Measurements from ENCODE around the gene SNTB2. TPM values are rescaled to one million over a fixed set of nuclear protein-coding genes. Genes with fewer than 3 reads are reported as not detected.

The SNTB2 gene
- total and polyA plus RNA-seq, 9 of the 15 experiments (the other 6 are each of a cell fraction or from before 2014, with no cell fraction given): 1.2 to 13.7 (median 5.7) TPM

GRCh38 chr16:69339289-69340094 lies 152.5 kb downstream of the SNTB2 start, which contains the start of the genes COG8 and NIP7 (continued):
- TF ChIP-seq ZBTB9 (CRISPR knock-in tag; IDR thresholded peaks at IDR 0.05): no peak
- no peak for TF ChIP-seq DEAF1 (CRISPR knock-in tag; IDR thresholded peaks at IDR 0.05)
- TF ChIP-seq MECOM (CRISPR knock-in tag; IDR thresholded peaks at IDR 0.05): no peak
- no peak for TF ChIP-seq HDAC8 (tag; IDR thresholded peaks at IDR 0.05)
- TF ChIP-seq JUNB (CRISPR knock-in tag; conservative IDR thresholded peaks at IDR 0.05): no peak
- TF ChIP-seq ARID3B (CRISPR knock-in tag; IDR thresholded peaks at IDR 0.05; ENCODE audit: borderline replicate concordance): no peak
- peak; percentile 98 for TF ChIP-seq ETV1 (tag; conservative IDR thresholded peaks at IDR 0.05; ENCODE audit: low read depth)
- no peak for TF ChIP-seq BRF2 (IDR thresholded peaks at IDR 0.05; ENCODE audit: borderline replicate concordance, insufficient read depth, insufficient read length)
- TF ChIP-seq PML (IDR thresholded peaks at IDR 0.05; ENCODE audit: low read length): peak; percentile 84
- no peak for TF ChIP-seq ZNF408 (CRISPR knock-in tag; IDR thresholded peaks at IDR 0.05; ENCODE audit: low read depth)
- TF ChIP-seq SMARCA5 (IDR thresholded peaks at IDR 0.05): no peak
- no peak for TF ChIP-seq TSC22D4 (tag; IDR thresholded peaks at IDR 0.05)
- TF ChIP-seq STAT5A (IDR thresholded peaks at IDR 0.05; ENCODE audit: borderline replicate concordance, low read length): peak; percentile 61; the same call in 1 of the 2 replicates
- TF ChIP-seq OTX1 (CRISPR knock-in tag; IDR thresholded peaks at IDR 0.05): no peak
- TF ChIP-seq ZNF445 (CRISPR knock-in tag; IDR thresholded peaks at IDR 0.05; ENCODE audit: low read depth): no peak
- TF ChIP-seq NR4A1 (CRISPR knock-in tag; IDR thresholded peaks at IDR 0.05): no peak
- TF ChIP-seq NR4A1 (tag; IDR thresholded peaks at IDR 0.05): no peak; the same call in 1 of the 2 replicates
- no peak for TF ChIP-seq CBX2 (IDR thresholded peaks at IDR 0.05; ENCODE audit: insufficient read depth, low read length, poor library complexity, severe bottlenecking)
- TF ChIP-seq, protein P1, sequence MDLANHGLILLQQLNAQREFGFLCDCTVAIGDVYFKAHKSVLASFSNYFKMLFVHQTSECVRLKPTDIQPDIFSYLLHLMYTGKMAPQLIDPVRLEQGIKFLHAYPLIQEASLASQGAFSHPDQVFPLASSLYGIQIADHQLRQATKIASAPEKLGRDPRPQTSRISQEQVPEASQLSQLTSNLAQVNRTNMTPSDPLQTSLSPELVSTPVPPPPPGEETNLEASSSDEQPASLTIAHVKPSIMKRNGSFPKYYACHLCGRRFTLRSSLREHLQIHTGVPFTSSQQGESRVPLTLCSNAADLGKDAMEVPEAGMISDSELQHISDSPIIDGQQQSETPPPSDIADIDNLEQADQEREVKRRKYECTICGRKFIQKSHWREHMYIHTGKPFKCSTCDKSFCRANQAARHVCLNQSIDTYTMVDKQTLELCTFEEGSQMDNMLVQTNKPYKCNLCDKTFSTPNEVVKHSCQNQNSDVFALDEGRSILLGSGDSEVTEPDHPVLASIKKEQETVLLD (IDR thresholded peaks at IDR 0.05): peak; percentile 54; the same call in 1 of the 2 replicates
- no peak for TF ChIP-seq ZNF561 (CRISPR knock-in tag; conservative IDR thresholded peaks at IDR 0.05)
- no peak for TF ChIP-seq SMAD2 (IDR thresholded peaks at IDR 0.05; ENCODE audit: low read depth, low read length)

All from K562 (cell line).